Limb (tissue), 2 donors: ENCODE measurements around the gene PCDHB2.
"Not testable (repeated sequence)": the region's sequence is repeated elsewhere in the genome, so short reads cannot be mapped to it uniquely, and the experiment has no call there.

Experiments used
- DNase-seq, 2 donors: peaks; one replicate each; pipeline ENCODE4 v3.0.0-alpha.2; 2016; ENCODE audit errors: extremely low spot score in 2 of 2

PCDHB2 gene

DNA sequence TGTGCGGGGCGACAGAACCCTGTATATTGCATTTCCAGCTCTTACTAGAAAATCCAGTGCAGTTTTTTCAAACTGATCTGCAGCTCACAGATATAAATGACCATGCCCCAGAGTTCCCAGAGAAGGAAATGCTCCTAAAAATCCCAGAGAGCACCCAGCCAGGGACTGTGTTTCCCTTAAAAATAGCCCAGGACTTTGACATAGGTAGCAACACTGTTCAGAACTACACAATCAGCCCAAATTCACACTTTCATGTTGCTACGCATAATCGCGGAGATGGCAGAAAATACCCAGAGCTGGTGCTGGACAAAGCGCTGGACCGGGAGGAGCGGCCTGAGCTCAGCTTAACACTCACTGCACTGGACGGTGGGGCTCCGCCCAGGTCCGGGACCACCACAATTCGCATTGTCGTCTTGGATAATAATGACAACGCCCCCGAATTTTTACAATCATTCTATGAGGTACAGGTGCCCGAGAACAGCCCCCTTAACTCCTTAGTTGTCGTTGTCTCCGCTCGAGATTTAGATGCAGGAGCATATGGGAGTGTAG, 41.4 kb downstream of the PCDHB2 start:
- no peak for DNase-seq

DNA sequence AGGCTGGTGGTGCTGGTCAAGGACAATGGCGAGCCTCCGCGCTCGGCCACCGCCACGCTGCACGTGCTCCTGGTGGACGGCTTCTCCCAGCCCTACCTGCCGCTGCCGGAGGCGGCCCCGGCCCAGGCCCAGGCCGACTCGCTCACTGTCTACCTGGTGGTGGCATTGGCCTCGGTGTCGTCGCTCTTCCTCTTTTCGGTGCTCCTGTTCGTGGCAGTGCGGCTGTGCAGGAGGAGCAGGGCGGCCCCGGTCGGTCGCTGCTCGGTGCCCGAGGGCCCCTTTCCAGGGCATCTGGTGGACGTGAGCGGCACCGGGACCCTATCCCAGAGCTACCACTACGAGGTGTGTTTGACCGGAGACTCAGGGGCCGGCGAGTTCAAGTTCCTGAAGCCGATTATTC, 42.9 kb downstream of the PCDHB2 start:
- not testable (repeated sequence) for DNase-seq
